ENCODE measurements around the gene SEPSECS. TPM values are rescaled to one million over a fixed set of nuclear protein-coding genes. Genes with fewer than 3 reads are reported as not detected.

Gene SEPSECS
- total RNA-seq, 1 donor from 2014 or later, result 11.8 TPM

DNA sequence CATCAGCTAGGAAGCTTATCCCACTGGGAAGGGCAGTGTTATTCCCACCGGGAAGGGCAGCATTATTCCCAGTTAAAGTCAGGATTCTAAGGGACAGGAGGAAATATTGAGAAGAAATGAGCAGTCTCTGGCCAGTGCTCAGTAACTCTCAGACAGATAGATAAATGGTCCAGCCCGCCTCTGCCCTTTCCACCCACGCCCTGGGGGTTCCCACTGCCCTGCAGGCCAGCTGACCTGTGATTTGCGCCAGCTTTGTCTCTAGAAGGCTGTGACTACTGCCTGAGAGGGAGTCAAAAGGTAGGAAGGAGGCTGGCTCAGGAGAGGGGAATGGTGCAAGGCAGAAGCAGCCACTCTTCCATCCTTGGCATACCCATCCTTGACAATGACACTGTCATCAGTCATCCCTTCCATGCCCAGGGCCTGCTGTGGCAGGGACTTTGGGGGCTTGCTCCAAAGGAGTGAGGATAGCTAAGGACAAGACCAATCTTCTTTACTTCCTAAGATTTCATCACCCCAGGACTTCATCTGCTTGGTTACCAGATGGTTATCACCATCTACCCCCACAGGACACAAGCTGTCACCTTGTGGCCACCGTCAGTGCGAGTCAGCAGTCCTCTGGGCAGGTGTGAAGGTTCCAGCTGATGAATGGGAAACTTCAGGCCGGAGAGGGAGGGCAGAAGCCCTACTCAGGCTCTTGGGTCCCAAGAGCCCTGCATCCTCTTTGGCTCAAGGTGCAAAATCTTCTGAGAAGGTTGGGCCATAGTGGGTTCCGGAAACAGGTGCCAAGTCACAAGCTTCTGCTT, 49.5 kb downstream of the SEPSECS start:
- no peak for DNase-seq (ENCODE audit: low read depth)

DNA sequence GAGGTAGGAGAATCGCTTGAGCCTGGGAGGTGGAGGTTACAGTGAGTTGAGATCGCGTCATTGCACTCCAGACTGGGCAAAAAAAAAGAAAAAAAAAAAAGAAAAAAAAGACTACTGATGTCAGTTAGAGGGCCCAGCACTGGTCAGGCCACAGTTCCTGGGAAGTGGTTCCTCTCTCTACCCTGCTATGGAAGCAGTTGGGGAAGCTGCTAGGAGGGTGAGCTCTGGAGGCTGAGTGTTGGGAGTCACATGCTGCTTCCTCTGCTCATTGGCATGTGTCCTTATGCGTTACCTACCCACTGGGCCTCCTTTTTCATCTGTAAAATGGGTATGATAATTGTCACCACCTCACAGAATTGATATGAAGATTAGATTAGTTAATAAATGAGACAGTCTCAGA, 50.7 kb downstream of the SEPSECS start:
- DNase-seq (ENCODE audit: low read depth), result no peak

DNA sequence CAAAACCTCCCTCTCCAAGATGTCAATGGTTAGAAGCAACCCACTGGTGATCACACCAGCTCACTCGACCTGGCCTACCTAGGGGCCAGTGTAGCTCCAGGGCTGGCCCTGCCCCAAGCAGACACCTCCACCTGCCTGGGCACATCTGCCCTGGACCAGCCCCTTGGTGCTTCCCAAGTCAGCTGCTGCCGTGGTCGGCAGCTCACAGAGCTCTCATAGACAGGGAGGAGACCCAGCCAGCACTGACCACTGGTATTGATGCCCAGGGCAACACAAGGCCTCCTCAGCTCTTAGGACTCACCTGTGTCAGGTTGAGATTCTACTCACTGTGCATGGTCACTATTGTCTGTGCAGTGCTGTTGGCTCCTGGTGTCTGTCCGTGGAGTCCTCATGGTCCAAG, 51.7 kb downstream of the SEPSECS start:
- no peak for DNase-seq (ENCODE audit: low read depth)

DNA sequence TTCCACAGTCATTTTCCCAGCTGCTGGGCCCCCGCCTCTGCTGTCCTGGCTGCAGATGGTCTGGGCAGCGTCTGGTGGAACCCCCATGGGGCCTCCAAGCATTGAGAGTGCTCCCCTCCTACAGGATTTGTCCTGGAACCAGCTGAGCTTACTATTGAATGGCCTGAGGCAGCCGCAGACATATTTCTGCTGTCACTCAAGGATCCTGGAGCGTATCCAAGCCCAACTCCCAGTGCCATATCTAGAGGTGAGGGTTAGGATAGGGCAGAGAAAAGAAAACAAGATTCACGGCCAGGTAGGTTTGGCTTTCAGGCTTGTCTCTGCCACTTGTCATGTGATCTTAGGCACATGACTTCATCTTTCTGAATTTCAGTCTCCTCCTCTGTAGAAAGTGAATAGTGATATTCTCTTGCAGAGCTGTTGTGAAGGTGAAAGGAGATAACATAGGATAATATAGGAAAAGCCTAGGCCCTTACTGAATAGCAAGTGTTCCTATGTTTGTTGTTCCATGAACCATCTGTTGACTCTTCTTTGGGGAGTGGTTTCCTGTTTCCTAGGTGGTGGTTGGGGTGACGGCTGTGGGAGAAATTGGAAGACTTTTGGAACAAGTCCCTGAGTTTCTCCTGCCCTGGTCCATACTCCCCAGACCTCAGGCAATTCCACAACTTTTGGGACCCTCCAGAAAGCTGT, 52.3 kb downstream of the SEPSECS start:
- no peak for DNase-seq (ENCODE audit: low read depth)

DNA sequence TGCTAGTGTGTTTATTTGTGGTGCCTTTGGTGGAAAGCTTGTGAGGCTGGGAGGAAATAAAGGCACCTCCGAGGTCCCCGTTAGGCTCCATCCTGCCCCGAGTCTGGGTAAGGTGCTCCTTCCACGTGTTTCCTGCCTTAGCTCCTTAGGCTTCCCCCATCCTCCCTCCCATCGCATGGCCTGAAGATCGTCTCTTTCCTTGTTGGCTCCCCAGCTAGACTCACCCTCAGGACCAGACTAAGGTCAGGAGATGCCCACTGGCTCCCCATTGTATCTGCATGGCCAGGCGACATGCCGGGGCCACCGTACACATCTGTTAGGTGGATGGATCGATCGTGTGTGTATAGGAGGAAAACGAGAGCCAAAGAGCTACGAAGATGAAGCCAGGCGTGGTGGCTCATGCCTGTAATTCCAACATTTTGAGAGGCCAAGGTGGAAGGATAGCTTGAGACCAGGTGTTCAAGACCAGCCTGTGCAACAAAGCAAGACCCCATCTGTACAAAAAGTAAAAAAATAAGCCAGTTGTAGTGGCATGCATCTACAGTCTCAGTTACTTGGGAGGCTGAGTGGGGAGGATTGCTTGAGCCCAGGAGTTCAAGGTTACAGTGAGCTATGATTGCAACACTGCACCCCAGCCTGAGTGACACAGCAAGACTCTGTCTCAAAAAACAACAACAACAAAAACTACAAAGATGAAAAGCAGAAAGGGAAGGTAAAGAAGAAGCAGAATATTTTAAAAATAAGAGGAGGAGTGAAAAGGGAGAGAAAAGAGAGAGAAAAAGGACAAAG, 53.7 kb downstream of the SEPSECS start:
- DNase-seq (ENCODE audit: low read depth), result no peak

DNA sequence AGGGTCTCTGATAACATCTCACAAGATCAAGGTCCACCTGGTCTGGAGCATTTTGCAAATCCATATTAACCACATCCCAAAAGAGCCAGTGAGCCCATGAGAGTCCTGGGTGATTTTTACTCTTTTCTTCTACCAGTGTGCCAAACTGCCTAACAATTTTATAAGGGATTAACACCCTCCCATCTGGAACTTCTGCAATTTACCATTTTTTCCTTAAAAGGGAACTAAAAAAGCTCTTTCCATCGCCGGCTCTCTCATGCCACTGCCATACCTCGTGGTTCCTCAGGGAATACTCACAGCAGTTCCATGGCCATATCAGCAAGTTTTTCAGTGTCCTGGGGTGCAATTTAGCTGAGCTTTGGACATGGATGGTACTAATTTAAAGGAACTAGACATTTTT, 55.7 kb downstream of the SEPSECS start:
- no peak for DNase-seq (ENCODE audit: low read depth)

DNA sequence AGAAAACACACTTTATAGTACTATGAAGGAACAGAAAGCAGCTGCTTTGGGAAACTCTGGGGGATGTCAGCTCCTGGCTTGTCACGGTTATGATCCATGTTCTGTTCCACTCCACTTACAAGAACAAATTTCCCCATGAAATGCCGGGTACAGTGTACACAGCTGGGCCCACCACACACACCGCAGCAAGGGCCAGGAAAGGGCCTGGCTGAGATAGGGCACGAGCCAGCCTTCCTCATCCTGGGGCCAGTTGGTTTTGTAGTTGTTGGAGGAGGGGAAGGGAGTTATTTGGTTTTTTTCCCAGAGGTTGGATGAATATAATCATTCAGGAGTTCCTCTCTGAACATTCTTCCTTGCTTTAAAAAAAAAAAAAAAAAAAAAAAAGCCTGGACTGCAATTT, 56.8 kb downstream of the SEPSECS start:
- DNase-seq (ENCODE audit: low read depth), result no peak

DNA sequence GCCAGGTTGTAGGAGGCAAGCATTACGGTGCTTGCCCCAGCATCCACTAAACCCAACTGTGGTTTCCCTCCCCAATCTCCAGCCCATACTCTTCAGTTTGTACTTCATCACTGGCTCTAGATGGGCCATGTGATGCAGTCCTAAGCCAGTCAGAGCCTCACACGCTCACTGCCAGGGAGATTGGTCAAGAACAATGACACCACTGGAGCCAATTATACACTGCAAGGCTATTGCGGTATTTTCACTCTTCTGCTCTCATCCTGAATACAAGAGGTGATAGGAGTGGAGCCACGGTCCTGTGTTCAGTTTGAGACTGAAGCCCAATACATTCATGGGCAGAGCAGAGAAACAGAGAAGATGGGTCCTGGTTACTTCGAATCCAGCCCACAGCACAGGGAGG, 58.4 kb downstream of the SEPSECS start:
- DNase-seq (ENCODE audit: low read depth), result no peak

DNA sequence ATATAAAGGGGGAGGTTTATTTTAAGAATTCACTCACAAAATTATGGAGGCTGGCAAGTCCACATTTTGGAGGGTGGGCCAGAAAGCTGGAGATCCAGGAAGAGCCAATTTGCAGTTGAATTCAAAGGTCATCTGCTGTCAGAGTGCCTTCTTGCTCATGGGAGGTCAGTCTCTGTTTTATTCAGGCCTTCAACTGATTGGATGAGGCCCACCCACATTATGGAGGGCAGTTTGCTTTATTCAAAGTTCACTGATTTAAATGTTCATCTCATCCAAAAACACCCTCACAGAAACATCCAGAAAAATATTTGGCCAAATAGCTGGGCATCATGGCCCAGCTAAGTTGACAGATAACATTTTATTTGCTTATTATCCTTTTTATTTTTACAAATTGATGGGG, 59.5 kb downstream of the SEPSECS start:
- DNase-seq (ENCODE audit: low read depth), result no peak

DNA sequence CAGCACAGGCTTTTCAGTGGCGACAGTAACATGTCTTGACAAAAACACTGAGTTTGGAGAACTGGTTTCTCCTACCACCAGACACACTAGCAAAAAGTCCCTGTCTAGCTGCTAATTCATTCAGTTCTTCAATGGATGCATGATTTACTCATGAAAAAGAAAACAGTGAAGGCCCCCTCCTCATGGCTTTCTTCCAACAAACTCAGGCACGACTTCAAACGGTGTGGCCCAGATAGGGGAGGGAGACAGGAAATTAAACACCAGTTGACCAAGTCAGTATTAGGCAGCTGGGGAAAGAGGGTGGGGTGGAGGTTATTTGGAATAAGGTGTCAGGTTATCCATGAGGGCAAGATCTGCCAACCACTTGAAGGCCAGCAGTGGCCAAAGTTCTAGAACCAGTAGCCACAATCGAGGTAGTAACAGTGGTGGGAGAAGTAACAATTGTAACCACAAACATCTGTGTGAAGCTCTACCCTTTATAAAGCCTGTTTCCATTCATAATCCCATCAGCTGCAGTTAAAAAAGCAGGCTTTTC, 60.2 kb downstream of the SEPSECS start:
- no peak for DNase-seq (ENCODE audit: low read depth)

DNA sequence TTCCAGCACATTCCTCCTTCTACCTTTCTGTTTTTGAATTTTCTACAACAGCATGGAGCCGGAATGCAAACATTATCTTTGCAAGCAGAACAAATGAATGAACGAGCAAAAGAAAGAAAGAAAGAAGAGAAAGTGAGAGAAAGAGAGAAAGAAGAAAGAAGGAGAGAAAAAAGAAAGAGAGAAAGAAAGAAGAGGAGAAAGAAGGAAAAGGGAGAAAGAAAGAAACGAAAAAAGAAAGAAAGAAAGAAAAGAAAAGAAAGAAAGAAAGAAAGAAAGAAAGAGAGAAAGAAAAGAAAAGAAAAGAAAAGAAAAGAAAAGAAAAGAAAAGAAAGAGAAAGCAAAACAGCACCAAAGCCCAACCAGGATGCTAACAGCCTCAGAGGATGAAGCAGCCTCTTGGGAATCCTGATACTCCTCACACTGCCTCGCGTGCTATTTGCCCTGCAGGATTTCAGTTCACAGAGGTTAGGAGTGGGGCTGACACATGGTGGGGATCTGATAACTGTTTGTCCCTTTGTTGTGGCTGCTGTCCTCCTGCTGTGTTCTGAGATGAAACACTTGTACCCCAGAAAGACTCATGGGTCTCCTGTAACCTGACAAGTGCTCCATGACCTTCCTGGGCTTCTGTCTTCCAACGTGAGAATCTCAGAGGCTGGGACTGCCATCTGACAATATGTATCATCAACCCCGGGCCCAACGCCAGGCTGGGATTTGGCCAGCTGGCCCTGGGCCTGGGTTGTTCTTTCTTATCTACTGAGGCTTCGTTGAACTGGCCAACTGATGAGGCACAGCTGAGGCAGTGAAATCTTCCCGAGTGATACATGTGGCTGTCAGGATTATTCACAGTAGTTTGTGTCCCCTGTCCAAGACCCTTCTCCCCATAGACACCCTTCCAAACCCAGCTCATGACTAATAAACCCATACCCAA, 61.0 kb downstream of the SEPSECS start:
- no peak for DNase-seq (ENCODE audit: low read depth)

DNA sequence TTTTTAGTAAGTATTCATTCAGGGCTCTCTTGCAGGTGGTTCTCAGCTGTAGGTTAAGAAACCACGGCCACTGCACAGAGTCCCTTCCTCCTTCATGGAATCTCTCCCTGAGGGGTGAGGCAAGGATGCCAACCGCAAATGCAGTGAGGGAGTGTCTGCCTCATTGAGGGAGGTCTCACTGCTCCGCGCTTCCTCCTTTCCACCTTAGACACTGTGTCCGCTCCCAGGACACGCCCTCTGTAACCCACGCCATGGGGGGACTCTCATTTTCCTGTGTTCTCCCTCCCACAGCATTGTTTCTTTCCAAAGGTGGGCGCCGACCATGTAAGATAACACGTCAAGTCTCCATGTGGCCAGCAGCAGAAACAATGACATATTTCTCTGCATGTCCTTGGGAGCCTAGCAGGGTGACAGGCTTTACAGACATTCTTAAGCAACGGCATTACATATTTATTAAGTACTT, 63.2 kb downstream of the SEPSECS start:
- no peak for DNase-seq (ENCODE audit: low read depth)

DNA sequence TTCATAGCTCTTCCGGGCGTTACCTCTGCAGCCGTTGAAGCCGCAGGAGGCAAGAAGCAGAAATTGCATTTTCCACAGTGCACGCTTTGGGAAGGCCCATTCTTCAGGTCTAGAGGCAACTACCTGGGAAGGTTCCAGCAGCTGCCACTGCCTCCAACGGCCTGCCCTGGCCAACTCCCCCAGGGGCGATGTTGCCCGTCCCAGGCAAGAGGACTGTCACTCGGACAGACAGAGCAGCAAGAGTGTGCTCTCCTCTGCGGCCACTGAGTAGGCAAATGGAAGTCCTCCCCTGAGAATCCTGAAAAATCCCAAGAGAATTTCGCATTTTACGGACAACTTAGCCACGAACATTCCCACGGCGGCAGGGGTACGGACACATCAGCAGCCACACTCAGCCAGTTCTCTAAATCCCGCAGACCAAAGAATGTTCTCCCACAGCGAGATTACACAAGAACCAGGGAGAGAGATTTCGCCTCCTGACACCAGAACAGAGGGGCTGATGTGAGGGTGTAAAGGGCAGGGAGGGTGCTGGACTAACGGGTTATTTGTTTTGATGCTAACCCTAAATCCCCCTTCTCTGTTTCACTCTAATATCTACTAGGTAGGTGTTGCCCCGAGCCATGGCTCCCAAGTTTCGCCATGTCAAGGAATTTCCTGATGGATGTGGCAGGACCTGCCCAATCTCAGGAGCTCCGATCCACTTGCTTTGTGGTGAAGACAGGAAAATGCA, 63.8 kb downstream of the SEPSECS start:
- no peak for DNase-seq (ENCODE audit: low read depth)

DNA sequence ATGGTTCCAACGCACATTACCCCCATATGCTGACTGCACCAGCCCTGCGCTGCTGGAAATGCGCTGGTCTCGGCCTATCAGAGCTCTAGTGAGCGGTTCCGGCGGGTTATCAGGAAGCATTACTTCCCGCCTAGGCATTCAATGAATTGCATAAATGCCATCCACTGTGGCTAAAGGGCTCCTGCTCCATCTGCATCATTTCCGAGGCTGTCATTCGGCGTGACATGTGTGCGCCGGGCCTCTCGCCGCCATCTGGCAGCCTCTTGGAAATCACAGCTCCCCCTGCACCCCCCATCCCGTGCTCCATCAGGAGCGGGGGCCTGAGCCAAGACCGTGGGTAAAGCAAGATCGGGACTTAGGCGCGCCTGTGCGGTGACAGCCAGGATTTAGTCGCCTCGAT, 64.4 kb downstream of the SEPSECS start:
- DNase-seq (ENCODE audit: low read depth), result no peak

DNA sequence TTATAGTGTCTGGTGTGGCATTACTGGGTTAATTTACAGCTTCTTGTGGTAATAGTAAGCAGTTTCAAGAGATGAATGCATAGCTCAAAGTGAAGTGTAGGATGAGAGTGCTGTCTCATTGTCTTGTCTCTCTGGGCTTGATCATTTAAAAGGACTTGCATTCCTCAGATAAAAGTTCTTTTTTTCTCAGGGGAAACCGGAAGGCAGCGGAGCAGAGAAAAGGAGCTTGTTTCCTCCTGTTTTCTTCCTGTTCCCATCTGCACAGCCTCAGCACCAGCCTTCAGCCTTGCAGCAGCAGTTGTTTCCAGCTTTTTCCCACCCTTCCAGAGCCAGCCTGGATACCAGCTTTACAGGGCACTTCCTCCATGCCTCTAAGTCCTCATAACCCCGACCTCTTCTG, 68.1 kb downstream of the SEPSECS start:
- DNase-seq (ENCODE audit: low read depth), result no peak

DNA sequence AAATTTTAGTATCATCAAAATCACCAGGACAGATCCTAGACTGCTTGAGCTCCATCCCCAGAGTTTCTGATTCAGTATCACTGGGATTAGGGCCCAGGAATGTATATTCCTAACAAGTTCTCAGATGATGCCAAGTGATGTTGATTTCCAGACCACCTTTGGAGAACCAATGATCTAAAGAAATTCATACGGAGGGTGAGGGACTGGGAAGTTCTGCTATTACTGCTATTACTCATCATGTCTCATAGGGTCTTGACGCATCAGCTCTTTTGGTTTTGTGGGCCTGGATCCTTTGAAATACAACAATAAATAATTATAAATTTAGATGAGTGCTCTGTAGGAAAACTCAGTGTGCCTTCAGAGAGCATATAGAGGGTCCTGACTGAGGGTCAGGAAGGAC, 69.7 kb downstream of the SEPSECS start:
- no peak for DNase-seq (ENCODE audit: low read depth)

DNA sequence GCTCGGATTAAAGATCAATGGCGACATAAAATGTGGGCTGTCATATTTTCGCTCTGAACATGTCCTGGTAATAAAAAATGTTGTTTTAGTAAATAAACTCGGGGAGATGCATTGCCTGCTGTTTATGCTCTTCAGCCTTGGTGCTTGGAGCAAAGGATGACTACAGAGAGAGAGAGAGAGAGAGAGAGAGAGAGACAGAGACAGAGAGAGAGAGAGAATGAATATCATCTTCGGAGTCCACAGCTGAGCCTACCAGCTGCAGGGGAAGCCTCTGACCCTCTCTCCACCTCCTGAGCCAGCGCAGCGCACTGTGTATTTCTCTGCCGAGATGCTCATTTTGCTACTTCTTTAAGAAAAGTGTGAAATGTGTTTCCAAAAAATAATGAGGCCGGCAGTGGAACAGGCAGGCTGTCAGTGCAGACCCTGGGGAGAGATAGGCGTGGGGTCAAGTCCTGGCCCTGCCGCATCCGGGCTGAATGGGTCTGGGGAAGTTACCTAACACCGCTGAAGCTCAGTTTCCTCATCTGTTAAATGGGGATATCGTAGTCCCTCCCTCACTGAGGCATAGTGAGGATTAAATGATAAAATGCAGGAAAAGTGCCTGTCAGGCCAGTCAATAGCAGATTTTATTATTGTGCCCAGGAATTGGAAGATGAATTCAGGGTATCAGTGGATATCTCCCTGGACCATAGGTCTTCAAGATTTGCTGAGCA, 71.0 kb downstream of the SEPSECS start:
- no peak for DNase-seq (ENCODE audit: low read depth)

DNA sequence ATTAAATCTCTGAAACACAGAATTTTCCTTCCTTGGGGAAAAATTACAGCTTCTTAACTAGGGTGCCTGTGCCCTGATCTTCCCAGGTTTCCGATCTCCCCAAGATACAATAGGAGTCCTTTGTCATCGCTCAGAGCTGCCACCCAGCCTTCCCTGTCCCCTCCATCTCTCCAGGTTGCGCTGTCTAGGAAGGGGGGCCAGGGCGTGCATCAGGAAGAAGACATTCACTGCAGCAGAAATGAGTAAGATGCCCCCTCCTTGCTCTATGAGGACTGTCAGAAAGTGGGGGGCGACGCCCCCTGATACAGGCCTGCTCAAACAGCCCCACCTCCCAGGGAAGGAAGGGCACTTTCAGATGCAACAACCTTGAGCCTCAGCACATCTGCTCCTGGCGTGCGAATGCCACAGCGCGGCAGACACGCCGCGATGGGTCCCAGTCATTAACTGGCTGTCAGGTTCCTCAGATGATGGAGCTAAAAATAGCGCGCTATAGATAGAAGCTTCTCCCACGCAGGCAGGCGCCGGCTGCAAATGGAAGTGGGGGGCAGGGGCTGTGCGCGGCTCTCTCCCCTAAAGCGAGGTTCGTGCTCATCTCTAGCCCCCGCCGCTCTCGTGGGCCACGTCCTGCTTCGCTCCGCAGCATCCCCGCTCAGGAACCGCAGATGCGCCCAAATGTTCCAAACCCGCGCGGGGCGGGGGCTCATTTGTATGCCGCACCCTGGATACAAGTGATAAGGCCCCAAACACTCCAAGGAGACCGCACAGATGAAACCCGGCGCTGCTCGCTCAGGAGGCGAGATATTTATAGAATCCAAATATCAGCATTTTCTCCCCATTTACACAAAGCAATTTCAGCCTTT, 71.9 kb downstream of the SEPSECS start:
- DNase-seq (ENCODE audit: low read depth), result no peak

DNA sequence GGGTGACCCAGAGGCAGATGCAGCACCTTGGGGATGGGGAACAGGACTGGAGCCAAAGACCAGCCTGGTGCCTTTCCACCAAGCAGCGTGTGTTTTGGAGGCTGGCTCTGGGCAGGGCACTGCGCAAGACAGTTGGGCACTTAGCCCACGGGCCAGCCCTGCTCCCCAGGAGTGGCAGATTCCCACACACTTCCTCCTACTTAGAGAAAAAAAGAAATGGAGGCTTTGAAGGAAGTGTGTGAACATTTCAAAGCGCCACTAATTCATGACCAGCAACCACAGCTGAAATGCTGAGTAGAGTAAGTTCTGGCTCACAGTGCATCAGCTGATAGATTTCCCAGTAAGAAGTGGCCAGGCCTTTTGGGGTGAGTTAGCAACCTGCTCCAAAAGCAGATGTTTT, 74.6 kb downstream of the SEPSECS start:
- DNase-seq (ENCODE audit: low read depth), result no peak

All from renal cortical epithelial cell (primary cell).